D341Med (cell line): ENCODE measurements around the gene RGS19.
"Not testable (repeated sequence)": the region's sequence is repeated elsewhere in the genome, so short reads cannot be mapped to it uniquely, and the experiment has no call there.

Source experiments
- DNase-seq: peaks from one replicate; pipeline ENCODE4 v3.0.0; 2012; ENCODE audit warnings: low spot score

The RGS19 gene

DNA sequence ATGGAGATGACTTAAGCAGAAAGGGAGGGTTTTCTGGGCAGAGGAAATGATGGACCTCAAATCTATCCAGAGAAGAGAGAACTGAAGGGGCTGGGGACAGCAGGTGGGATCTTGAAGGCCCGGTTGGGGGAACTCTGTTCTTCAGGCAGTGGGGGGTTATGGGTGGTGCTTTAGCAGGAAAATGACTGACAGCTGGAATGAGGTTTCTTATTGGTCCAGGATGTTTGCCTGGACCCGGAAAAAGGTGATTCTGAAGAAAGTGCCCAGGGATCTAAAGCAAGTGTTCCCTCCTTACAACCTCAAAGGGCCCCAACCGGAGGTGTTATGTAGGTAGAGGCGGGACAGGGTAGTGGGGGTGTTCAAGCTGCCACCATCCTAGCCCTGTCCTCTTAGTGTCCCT is 16.1 kb upstream of the RGS19 start:
- no peak for DNase-seq

DNA sequence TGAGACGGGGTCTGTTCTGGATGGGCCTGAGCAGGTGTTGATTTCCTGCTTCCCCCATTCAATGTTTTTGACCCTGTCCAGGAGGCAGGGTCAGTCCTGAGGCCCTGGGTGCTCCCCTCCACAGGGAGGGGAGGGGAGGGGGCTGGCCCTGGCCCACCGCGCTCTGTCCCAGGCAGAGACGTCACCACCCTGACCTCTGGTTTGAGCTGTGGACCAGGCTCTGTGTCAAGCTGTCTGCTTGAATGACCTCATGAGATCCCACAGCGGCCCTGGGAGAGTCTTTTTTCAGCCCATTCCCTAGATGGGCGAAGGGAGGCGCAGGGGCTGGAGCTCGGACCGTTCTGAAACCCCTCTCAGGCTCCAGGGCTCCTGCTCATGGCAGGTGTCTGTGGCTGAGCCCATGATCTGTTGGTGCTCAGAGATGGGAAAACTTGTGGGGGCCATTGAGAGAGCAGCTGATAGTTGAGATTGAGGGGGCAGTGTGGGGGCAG is 13.7 kb upstream of the RGS19 start:
- no peak for DNase-seq

DNA sequence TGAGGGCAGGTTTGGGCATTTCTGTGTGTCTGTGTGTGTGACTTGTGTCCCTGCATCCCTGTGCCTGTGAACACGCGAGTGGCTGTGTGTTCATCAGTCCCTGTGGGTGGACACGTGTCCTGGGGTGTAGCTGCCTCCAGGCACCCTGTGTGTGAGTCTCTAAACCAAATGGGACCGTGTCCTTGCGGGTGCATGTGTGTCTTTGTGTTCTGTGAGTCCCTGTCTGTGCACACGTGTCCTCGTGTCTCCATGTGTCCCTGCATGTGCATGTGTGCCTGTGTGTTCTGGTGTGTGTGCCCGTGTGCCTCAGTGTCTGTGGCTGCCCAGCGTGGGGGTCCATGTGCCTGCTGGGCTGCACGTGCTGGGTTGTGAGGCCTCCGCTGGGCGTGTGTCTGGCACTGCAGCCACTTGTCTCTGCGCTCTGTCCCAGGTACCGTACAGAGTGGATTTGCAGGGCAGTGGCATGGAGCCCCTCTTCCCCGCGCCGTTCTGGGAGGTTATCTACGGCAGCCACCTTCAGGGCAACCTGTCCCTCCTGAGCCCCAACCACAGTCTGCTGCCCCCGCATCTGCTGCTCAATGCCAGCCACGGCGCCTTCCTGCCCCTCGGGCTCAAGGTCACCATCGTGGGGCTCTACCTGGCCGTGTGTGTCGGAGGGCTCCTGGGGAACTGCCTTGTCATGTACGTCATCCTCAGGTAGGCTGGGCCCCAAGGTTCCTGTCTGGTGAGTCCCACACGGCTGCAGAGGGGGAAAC is 13.1 kb upstream of the RGS19 start:
- DNase-seq: peak; percentile 54

DNA sequence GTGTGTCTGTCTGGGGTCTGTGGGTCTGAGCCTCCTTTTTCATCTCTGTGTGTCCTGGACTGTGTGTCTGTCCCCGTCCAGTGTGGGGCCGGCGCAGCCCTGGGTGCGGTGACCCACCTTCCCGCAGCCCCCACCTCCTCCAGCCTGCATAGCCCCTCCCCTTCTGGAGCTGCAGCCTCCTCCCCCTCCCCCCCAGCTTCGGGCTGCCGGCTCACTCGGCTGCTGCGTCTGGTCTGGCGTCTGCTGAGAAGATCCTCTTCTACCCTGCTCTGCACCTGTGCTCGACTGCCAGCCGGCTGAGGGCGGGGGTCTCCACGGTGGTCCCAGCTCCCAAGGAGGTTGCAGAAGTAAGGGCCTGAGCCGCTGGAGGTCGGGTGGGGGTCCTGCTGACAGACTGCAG is 12.5 kb upstream of the RGS19 start:
- DNase-seq: peak; percentile 69

DNA sequence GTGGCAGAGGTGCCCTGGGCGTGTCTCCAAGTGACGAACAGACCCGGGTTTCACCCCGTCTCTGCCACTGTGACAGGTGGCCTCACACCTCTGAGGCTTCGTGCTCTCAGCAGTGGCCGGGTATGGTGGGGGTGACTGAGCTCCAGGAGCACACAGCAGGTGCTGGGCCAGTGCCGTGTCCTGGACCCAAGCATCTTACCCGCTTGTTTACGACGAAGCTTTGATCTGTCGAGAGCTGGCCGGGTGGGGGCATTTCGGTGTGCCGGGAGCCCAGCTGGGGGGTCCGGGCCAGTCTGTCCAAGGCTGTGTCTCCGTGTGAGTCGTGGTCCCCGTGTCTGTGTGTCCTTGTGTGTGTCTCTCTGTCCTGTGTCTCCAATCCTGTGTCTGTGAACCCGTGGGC is 12.0 kb upstream of the RGS19 start:
- no peak for DNase-seq

- DNase-seq: peak; percentile 66
Observed at GRCh38 chr20:64090165-64090564, 10.8 kb upstream of the RGS19 start.

- DNase-seq: not testable (repeated sequence)
Observed at GRCh38 chr20:64088586-64088985, 9.3 kb upstream of the RGS19 start.

GRCh38 chr20:64087226-64087825 is 8.0 kb upstream of the RGS19 start:
- not testable (repeated sequence) for DNase-seq

GRCh38 chr20:64086801-64087200 is 7.5 kb upstream of the RGS19 start:
- no peak for DNase-seq

GRCh38 chr20:64084685-64085152 is 5.4 kb upstream of the RGS19 start:
- no peak for DNase-seq

GRCh38 chr20:64083804-64084684 is 4.7 kb upstream of the RGS19 start, which contains the start of gene LKAAEAR1:
Gene LKAAEAR1 (minus strand): TSS chr20:64084398. CDS start chr20:64084219, 179 bp downstream.
- DNase-seq: peak; percentile 76

DNA sequence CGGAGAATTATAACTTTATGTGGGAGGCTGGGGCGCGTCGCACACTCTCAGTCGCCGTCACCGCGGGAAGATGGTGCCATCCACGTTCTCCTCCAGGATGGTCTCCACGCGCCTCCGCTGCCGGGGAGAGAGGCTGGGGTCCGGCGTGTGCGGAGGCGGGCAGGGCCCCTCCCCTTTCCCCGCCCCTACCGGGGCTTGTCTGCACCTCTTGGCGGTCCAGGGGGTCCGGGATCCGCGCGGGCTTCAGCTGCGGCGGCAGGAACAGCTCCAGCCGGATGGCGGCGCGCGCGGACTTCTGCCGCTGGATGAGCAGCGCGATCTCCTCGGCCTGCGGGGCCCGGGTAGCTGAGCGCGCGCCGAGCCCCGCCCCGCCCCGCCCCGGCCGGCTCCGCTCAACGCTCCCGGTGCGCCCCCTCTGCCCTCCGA is 4.1 kb upstream of the RGS19 start:
- peak; percentile 95 for DNase-seq

DNA sequence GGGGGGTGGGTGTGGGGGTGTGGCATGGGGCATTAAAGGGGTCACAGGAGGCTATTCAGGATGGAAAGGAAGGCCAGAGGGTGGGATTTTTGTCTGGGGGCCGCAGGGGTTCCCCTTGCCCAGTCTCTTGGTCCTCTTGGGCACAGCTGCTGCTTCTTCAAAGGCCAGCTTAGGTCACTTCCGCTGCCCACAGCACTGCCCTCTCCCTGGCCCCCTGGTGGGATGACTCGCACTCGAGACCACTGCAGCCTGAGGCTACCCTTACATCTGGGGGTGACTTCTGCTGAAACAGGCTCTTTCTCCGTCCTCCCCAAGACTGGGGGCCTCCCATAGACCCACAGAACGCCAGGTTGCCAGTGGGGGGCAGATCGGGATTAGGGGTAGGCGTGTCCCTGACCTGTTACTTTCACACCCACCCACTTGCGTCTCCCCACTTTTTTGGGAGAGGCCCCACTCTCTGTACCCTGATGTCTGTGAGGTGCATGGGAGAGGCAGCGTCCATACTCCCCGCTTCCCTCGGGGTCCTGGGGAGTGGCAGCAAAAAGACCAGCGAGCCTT is 3.6 kb upstream of the RGS19 start:
- no peak for DNase-seq

DNA sequence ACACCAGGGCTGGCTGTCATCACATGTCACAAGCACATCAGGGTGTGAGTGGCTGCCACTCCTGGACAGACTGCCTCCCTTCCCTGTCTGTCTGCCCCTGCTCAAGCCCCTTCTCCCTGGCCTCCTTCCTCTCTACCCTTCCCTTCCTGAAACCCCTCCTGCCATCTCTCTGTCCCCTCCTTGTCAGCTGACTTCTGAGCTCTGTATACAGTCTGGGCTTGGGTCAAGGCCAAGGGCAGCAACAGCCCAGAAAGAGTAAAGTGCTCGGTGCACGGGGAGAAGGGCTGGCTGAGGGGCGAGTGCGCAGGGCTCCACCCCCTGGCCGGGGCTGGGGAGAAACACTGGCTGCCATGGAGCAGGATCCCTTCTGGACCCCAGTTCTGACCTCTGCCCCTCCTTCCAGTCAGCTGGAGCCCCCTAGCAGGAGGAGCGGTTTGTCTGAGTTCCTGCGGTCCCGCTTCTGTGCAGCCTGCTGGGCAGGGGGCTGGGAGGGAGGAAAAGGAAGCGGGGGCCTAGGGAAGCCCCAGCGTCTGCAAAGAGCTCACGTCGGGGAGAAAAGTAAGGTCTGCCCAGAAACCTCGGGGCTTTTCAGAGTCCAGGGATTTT is 2.9 kb upstream of the RGS19 start:
- DNase-seq: no peak

- DNase-seq: no peak
Observed at GRCh38 chr20:64081624-64081964, 2.3 kb upstream of the RGS19 start.

- DNase-seq: no peak
Observed at GRCh38 chr20:64080813-64081623, 1.7 kb upstream of the RGS19 start.

- no peak for DNase-seq
Observed at GRCh38 chr20:64080013-64080812, 895 bp upstream of the RGS19 start, which contains the start of gene OPRL1. Gene OPRL1 (plus strand): TSS chr20:64080082. CDS start chr20:64092721, 12,639 bp downstream.

- no peak for DNase-seq
Observed at GRCh38 chr20:64078934-64079272, 415 bp downstream of the RGS19 start.

DNA sequence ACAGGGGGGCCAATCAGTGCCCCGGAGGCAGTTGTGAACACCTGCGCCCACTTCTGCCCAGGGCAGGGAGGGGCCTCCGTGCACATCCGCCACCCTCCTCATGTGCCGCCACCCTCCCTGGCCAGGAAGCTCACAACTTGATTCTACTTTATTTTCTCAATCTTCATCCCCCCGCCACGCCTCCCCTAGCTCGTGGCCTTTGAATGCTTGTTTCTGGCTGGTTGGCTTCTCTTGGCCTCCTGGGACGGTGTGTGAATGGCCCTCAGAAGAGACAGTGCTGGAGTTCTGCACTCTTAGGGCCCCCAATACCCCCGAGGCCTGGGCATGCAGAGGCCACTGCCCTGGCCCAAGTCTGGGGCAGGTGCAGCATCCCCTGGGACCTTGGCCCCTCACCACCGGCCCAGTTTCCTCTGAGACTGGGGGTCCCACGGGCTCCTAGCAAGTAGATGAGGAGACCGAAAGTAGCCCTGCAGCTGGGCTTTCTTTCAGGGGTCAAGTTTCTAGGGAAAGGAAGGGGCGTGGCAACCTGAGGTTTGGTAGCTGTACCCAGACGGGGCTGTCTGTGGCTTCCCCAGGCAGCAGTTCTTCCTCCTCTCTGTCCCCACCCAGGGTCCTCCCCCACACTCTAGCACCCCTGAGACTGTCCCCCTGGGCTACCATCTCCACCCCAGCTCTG is 1.3 kb downstream of the RGS19 start:
- no peak for DNase-seq

DNA sequence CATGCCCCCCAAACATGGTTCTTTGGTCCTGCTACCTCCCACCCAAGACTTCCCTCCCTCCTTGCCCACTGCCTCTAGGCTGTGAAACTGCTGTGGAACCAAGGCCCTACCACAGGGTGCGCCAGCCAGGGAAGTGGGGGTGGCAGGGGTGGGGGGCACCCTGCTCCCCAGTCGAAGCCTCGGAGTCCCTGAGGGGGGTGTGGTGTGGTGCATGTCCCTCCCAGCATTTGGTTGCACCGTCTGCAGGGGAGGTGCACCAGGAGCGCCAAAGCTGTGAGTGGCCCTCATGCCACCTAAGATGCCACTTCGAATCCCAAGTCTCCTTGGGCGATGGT is 1.8 kb downstream of the RGS19 start:
- DNase-seq: no peak
